ENCODE measurements around the gene MACIR.
A peak's percentile ranks its signal among the peaks of the same experiment; 100 is the strongest.

The MACIR gene

DNA sequence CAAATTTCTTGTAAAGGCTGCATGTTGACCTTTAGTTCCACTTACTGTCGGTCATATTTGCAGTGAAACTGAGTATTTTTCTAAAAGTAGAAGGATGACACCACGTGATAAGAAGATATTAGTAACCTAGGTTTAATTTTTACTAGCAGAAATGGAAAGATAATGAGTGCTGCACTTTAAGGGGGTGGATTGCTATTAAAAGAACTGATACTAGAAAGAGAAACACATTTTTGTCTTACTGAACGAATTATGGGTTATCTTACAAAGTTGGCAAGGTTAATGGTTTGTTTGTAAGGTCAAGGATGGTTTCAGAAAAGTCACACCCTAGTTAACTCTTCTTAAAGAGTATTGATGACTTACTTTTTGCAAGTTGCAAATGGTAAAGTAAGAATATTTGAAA, 2.4 kb downstream of the MACIR start:
- H3K4me3 ChIP-seq (ENCODE audit: low read depth in 1 of 5, low read length in 5 of 5): peak overlapping the region; percentile 40 to 92 (median 55)
- peak overlapping the region in 3 of 5 donors; percentile 8 to 91 (median 64) for H3K9ac ChIP-seq (ENCODE audit: low read length in 5 of 5)
- H3K27me3 ChIP-seq (ENCODE audit: control insufficient read depth in 5 of 5, insufficient read depth in 4 of 5, low read length in 5 of 5): no peaks in the 10 kb centered on the region
- no peaks in the 10 kb centered on the region for H3K36me3 ChIP-seq (ENCODE audit: control insufficient read depth in 5 of 5, insufficient read depth in 5 of 5, low read length in 5 of 5)
- peaks cover 0 to 58% (median 41%) of the 10 kb centered on the region in 5 donors for H3K4me1 ChIP-seq (ENCODE audit: control insufficient read depth in 5 of 5, insufficient read depth in 5 of 5, low read length in 5 of 5)
- H3K27ac ChIP-seq (ENCODE audit: low read depth, low read length): peak overlapping the region; percentile 77
- H3K9me3 ChIP-seq (ENCODE audit: control insufficient read depth in 5 of 5, low read length in 5 of 5): no peaks in the 10 kb centered on the region

DNA sequence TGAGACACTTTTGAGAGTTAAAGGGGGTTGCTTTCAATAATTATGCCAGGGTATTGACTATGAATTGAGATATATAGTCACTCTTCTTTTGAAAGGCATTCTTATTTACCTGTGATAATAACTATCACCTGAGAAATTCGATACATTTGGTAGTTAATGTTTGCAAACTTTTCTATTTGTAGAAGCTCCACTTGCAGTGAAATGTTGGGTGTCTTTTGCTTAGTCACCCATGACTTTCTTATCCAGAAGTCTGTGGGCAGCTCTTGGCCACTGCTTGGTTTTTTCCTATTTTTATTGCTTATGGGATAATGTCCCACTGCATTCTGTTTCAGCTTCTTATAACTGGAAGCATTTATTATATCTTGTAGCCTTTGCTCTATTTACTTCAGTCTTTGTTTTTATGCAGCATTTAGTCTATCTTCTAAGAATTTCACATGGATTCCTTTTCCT, 3.9 kb downstream of the MACIR start:
- no peaks in the 10 kb centered on the region for H3K9me3 ChIP-seq (ENCODE audit: control insufficient read depth in 5 of 5, low read length in 5 of 5)
- H3K36me3 ChIP-seq (ENCODE audit: control insufficient read depth in 5 of 5, insufficient read depth in 5 of 5, low read length in 5 of 5): peaks cover 0 to 6% (median 3%) of the 10 kb centered on the region in 5 donors
- peak overlapping the region; percentile 77 for H3K27ac ChIP-seq (ENCODE audit: low read depth, low read length)
- H3K4me3 ChIP-seq (ENCODE audit: low read depth in 1 of 5, low read length in 5 of 5): peak overlapping the region in 3 of 5 donors; percentile 16 to 37 (median 35)
- H3K27me3 ChIP-seq (ENCODE audit: control insufficient read depth in 5 of 5, insufficient read depth in 4 of 5, low read length in 5 of 5): no peaks in the 10 kb centered on the region
- H3K4me1 ChIP-seq (ENCODE audit: control insufficient read depth in 5 of 5, insufficient read depth in 5 of 5, low read length in 5 of 5): peaks cover 0 to 60% (median 41%) of the 10 kb centered on the region in 5 donors
- peak overlapping the region in 2 of 5 donors; percentile 52 to 91 for H3K9ac ChIP-seq (ENCODE audit: low read length in 5 of 5)

DNA sequence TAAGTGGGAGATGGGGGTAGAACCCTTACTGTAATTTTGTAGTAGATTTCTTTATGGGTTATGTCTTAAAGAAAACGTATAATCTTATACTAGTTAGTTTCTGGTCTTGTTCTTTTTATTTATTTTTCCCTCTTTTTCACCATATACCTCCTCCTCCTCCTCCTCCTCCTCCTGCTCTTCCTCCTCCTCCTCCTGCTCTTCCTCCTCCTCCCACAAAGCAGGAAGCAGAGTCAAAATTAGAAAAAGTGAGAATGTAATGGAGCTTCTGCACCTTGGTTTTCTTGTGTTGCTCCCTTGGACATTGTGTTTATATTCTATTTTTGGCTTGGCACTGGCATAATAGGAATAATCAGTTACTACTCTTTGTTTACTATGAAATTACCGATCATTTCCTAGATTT, 4.5 kb downstream of the MACIR start:
- H3K4me1 ChIP-seq (ENCODE audit: control insufficient read depth in 5 of 5, insufficient read depth in 5 of 5, low read length in 5 of 5): peaks cover 0 to 55% (median 39%) of the 10 kb centered on the region in 5 donors
- no peaks in the 10 kb centered on the region for H3K27me3 ChIP-seq (ENCODE audit: control insufficient read depth in 5 of 5, insufficient read depth in 4 of 5, low read length in 5 of 5)
- H3K9me3 ChIP-seq (ENCODE audit: control insufficient read depth in 5 of 5, low read length in 5 of 5): no peaks in the 10 kb centered on the region
- peak overlapping the region; percentile 77 for H3K27ac ChIP-seq (ENCODE audit: low read depth, low read length)
- H3K4me3 ChIP-seq (ENCODE audit: low read depth in 1 of 5, low read length in 5 of 5): peak overlapping the region in 2 of 5 donors; percentile 9 to 44
- H3K9ac ChIP-seq (ENCODE audit: low read length in 5 of 5): peak overlapping the region in 2 of 5 donors; percentile 47 to 54
- H3K36me3 ChIP-seq (ENCODE audit: control insufficient read depth in 5 of 5, insufficient read depth in 5 of 5, low read length in 5 of 5): peaks cover 0 to 12% (median 6%) of the 10 kb centered on the region in 5 donors

DNA sequence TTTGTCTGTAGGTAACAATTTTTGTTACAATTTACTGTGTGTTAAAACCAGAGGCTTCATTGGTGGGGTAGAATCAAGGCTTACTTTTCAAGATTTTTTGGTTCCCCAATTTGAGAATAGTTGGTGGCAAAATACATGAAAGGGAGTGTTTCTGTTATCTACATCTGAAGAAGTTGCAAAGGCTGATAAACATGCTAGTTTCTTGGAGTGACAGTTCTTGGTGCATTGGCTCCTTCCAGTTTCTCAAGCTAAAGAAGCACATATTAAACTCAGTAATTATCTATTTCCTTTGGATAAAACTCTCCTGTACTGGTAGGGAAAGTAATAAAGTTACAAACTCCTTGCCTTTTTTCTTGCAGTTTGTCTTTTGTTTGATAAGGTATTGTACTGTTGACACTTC, 5.9 kb downstream of the MACIR start:
- Histone ChIP-seq H3K9me3 (ENCODE audit: control insufficient read depth in 5 of 5, low read length in 5 of 5) (no peaks in the 10 kb centered on the region), H3K27me3 (ENCODE audit: control insufficient read depth in 5 of 5, insufficient read depth in 4 of 5, low read length in 5 of 5) (no peaks in the 10 kb centered on the region), H3K27ac (ENCODE audit: low read depth, low read length) (peak overlapping the region; percentile 77), H3K4me3 (ENCODE audit: low read depth in 1 of 5, low read length in 5 of 5) (no peak overlapping the region), H3K9ac (ENCODE audit: low read length in 5 of 5) (no peak overlapping the region), H3K36me3 (ENCODE audit: control insufficient read depth in 5 of 5, insufficient read depth in 5 of 5, low read length in 5 of 5) (peaks cover 0 to 21% (median 10%) of the 10 kb centered on the region in 5 donors), H3K4me1 (ENCODE audit: control insufficient read depth in 5 of 5, insufficient read depth in 5 of 5, low read length in 5 of 5) (peaks cover 0 to 58% (median 38%) of the 10 kb centered on the region in 5 donors)

DNA sequence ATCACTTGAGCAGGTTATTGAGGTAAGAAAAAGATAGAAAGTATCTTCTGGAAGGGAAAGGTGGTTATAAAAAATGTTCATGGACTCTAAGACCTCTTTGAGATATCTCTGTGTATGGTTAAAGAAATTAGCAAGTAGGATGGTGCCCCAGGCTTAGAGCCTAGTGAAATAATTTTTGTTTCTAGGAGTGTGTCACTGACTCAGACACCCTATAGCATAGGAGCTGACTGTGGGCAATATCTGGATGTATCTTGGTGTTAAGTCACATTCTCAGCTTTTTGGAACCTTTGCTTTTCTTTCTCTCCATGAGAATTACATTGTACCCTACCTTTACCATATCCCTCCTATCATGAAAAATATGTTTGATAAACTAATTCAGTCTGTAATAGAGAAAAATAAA, 12.0 kb downstream of the MACIR start:
- Histone ChIP-seq H3K4me3 (ENCODE audit: low read depth in 1 of 5, low read length in 5 of 5) (no peak overlapping the region), H3K4me1 (ENCODE audit: control insufficient read depth in 5 of 5, insufficient read depth in 5 of 5, low read length in 5 of 5) (peaks cover 0 to 43% (median 26%) of the 10 kb centered on the region in 5 donors), H3K9ac (ENCODE audit: low read length in 5 of 5) (no peak overlapping the region), H3K27ac (ENCODE audit: low read depth, low read length) (no peak overlapping the region), H3K27me3 (ENCODE audit: control insufficient read depth in 5 of 5, insufficient read depth in 4 of 5, low read length in 5 of 5) (no peaks in the 10 kb centered on the region), H3K9me3 (ENCODE audit: control insufficient read depth in 5 of 5, low read length in 5 of 5) (no peaks in the 10 kb centered on the region), H3K36me3 (ENCODE audit: control insufficient read depth in 5 of 5, insufficient read depth in 5 of 5, low read length in 5 of 5) (peaks cover 0 to 21% (median 11%) of the 10 kb centered on the region in 5 donors)

DNA sequence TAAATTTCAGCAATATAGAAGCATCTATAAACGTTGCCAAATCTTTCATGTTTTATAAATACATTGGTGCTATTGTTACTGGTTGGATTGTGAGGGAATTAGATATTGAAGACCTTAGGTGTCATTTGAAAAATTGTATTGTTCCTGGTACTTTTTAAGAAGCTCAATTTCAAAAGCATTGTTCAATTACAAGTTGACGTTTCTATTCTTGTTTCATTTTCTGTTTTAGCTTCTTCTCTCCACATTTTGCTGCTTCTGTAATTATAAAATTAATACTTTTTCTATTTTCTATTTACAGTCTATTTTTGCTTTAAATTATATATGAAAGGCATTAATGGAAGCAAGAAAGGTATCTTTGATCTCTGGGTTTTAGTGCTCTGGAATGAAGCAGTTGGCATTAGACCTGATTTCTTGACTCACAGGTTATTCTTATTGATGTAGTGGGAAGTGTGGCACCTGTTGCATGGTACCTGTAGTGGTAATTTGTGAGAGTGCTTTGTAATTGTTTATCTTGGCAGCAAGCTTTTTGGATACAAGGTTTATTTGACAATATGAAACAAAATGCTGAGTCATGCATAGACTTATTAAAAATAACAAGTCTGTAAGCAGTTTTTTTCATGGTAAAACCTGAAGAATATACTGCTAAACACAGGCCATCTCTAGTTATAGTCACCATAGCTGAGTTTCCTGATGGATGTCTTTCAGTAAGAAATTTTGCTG, 13.2 kb downstream of the MACIR start:
- Histone ChIP-seq H3K9me3 (ENCODE audit: control insufficient read depth in 5 of 5, low read length in 5 of 5) (no peaks in the 10 kb centered on the region), H3K9ac (ENCODE audit: low read length in 5 of 5) (peak overlapping the region in 1 of 5 donors; percentile 27), H3K27ac (ENCODE audit: low read depth, low read length) (peak overlapping the region; percentile 13), H3K27me3 (ENCODE audit: control insufficient read depth in 5 of 5, insufficient read depth in 4 of 5, low read length in 5 of 5) (no peaks in the 10 kb centered on the region), H3K4me3 (ENCODE audit: low read depth in 1 of 5, low read length in 5 of 5) (peak overlapping the region in 1 of 5 donors; percentile 18), H3K4me1 (ENCODE audit: control insufficient read depth in 5 of 5, insufficient read depth in 5 of 5, low read length in 5 of 5) (peaks cover 0 to 38% (median 26%) of the 10 kb centered on the region in 5 donors), H3K36me3 (ENCODE audit: control insufficient read depth in 5 of 5, insufficient read depth in 5 of 5, low read length in 5 of 5) (peaks cover 10 to 30% (median 21%) of the 10 kb centered on the region in 5 donors)

DNA sequence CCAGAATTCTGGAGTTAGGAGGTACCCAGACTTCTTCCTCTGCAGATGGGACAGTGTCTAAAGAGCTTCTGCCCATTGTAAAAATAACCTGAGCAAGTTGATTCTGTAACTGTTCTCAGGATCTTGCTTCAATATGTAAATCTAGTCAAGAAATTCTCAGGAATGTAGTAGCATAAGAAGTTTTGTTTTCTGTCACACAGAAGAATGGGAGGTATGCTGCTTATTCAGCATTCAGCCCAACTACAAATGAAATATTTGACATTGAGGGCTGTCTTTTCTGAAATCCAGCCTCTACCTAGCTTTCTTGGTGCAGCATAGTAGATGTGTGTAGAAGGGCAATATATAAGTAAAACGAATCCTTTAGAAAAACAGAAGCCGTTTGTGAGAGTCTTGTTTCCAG, 13.8 kb downstream of the MACIR start:
- no peak overlapping the region for H3K9ac ChIP-seq (ENCODE audit: low read length in 5 of 5)
- no peaks in the 10 kb centered on the region for H3K9me3 ChIP-seq (ENCODE audit: control insufficient read depth in 5 of 5, low read length in 5 of 5)

DNA sequence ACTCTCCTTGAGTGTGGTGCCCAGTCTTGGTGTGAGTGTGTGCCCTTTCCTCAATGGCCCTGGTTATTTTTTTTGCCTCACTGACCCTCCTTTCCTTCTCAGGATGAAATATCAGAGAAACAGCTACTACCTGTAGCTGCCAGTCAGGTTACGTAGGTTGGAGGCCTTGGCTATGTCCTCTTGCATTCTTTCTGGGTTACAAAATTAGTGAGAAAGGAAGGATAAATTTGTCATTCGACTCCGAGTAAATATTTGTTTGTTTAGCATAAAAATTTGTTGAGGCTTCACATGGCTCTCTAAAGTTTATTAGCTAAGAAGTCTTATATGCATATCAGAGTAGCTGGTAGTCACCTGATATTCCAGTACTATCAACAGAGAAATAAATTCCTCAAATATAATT, 15.4 kb downstream of the MACIR start:
- Histone ChIP-seq H3K27ac (ENCODE audit: low read depth, low read length) (no peak overlapping the region), H3K36me3 (ENCODE audit: control insufficient read depth in 5 of 5, insufficient read depth in 5 of 5, low read length in 5 of 5) (peaks cover 6 to 14% (median 11%) of the 10 kb centered on the region in 5 donors), H3K27me3 (ENCODE audit: control insufficient read depth in 5 of 5, insufficient read depth in 4 of 5, low read length in 5 of 5) (no peaks in the 10 kb centered on the region), H3K9me3 (ENCODE audit: control insufficient read depth in 5 of 5, low read length in 5 of 5) (no peaks in the 10 kb centered on the region), H3K4me3 (ENCODE audit: low read depth in 1 of 5, low read length in 5 of 5) (no peak overlapping the region), H3K9ac (ENCODE audit: low read length in 5 of 5) (no peak overlapping the region), H3K4me1 (ENCODE audit: control insufficient read depth in 5 of 5, insufficient read depth in 5 of 5, low read length in 5 of 5) (peaks cover 0 to 34% (median 21%) of the 10 kb centered on the region in 5 donors)

More for the DNA sequence above, 13.8 kb downstream of the MACIR start:
- H3K27ac ChIP-seq (ENCODE audit: low read depth, low read length): peak overlapping the region; percentile 13
- peaks cover 10 to 25% (median 16%) of the 10 kb centered on the region in 5 donors for H3K36me3 ChIP-seq (ENCODE audit: control insufficient read depth in 5 of 5, insufficient read depth in 5 of 5, low read length in 5 of 5)
- H3K4me3 ChIP-seq (ENCODE audit: low read depth in 1 of 5, low read length in 5 of 5): no peak overlapping the region
- no peaks in the 10 kb centered on the region for H3K27me3 ChIP-seq (ENCODE audit: control insufficient read depth in 5 of 5, insufficient read depth in 4 of 5, low read length in 5 of 5)
- H3K4me1 ChIP-seq (ENCODE audit: control insufficient read depth in 5 of 5, insufficient read depth in 5 of 5, low read length in 5 of 5): peaks cover 0 to 34% (median 21%) of the 10 kb centered on the region in 5 donors

DNA sequence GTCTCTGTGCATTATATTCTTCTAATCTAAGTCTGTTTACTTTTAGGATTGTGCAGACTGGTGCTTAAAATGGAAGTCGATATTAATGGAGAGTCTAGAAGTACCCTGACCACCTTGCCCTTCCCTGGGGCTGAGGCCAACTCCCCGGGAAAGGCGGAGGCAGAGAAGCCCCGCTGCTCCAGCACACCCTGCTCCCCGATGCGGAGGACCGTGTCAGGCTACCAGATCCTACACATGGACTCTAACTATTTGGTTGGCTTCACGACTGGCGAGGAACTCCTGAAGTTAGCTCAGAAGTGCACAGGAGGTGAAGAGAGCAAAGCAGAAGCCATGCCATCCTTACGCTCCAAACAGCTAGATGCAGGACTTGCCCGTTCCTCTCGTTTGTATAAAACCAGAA, 17.3 kb downstream of the MACIR start:
- H3K4me3 ChIP-seq (ENCODE audit: low read depth in 1 of 5, low read length in 5 of 5): no peak overlapping the region
- peaks cover 0 to 33% (median 17%) of the 10 kb centered on the region in 5 donors for H3K4me1 ChIP-seq (ENCODE audit: control insufficient read depth in 5 of 5, insufficient read depth in 5 of 5, low read length in 5 of 5)
- H3K9me3 ChIP-seq (ENCODE audit: control insufficient read depth in 5 of 5, low read length in 5 of 5): no peaks in the 10 kb centered on the region
- peaks cover 6 to 14% (median 10%) of the 10 kb centered on the region in 5 donors for H3K36me3 ChIP-seq (ENCODE audit: control insufficient read depth in 5 of 5, insufficient read depth in 5 of 5, low read length in 5 of 5)
- H3K27ac ChIP-seq (ENCODE audit: low read depth, low read length): no peak overlapping the region
- H3K27me3 ChIP-seq (ENCODE audit: control insufficient read depth in 5 of 5, insufficient read depth in 4 of 5, low read length in 5 of 5): no peaks in the 10 kb centered on the region
- H3K9ac ChIP-seq (ENCODE audit: low read length in 5 of 5): no peak overlapping the region

DNA sequence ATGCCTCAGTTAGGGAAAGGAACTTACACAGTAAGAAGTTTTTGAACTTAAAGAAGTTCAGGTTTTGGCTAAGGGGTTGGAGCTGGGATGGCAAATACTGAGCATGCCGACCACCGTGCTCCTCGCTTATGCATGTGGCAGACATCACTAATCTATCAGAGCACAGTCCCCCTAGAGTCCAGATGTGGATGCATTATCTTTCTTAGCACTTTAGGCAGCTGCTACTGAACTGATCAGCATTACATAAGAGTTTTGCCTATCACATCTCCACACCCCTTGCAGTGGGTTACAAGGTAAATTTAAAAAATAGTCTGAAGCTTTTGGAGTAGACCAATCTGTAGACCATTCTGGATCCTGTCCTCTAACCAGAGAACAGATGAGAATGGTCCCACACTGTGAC, 22.4 kb downstream of the MACIR start:
- Histone ChIP-seq H3K4me1 (ENCODE audit: control insufficient read depth in 5 of 5, insufficient read depth in 5 of 5, low read length in 5 of 5) (peaks cover 0 to 12% (median 5%) of the 10 kb centered on the region in 5 donors), H3K27me3 (ENCODE audit: control insufficient read depth in 5 of 5, insufficient read depth in 4 of 5, low read length in 5 of 5) (no peaks in the 10 kb centered on the region), H3K27ac (ENCODE audit: low read depth, low read length) (no peak overlapping the region), H3K36me3 (ENCODE audit: control insufficient read depth in 5 of 5, insufficient read depth in 5 of 5, low read length in 5 of 5) (peaks cover 6 to 12% (median 7%) of the 10 kb centered on the region in 5 donors), H3K9ac (ENCODE audit: low read length in 5 of 5) (no peak overlapping the region), H3K4me3 (ENCODE audit: low read depth in 1 of 5, low read length in 5 of 5) (no peak overlapping the region), H3K9me3 (ENCODE audit: control insufficient read depth in 5 of 5, low read length in 5 of 5) (no peaks in the 10 kb centered on the region)
